Type B pancreatic cell (in vitro differentiated cells): Measurements from ENCODE around the gene RABGAP1L. TPM values are rescaled to one million over a fixed set of nuclear protein-coding genes. Genes with fewer than 3 reads are reported as not detected.
"Not testable (repeated sequence)": the region's sequence is repeated elsewhere in the genome, so short reads cannot be mapped to it uniquely, and the experiment has no call there.

ENCODE experiments used
- DNase-seq: peaks from one replicate; pipeline ENCODE4 v3.0.0; 2021; ENCODE audit warnings: mixed read lengths; ENCODE audit not compliant: unreplicated experiment; ENCODE audit errors: extremely low spot score
- H3K27ac Mint-ChIP-seq: 2 replicates; pipeline ENCODE4 v1.8.0; 2021; ENCODE audit warnings: mild to moderate bottlenecking, mixed read lengths
- H3K27me3 Mint-ChIP-seq: 2 replicates; pipeline ENCODE4 v1.8.0; 2021; ENCODE audit warnings: mixed read lengths
- H3K36me3 Mint-ChIP-seq: 2 replicates; pipeline ENCODE4 v1.8.0; 2021; ENCODE audit warnings: mixed read lengths
- H3K4me1 Mint-ChIP-seq: one replicate; pipeline ENCODE4 v1.8.0; 2021; ENCODE audit warnings: mixed read lengths; ENCODE audit not compliant: unreplicated experiment
- H3K4me3 Mint-ChIP-seq: 2 replicates; pipeline ENCODE4 v1.8.0; 2021; ENCODE audit warnings: mild to moderate bottlenecking, mixed read lengths
- H3K9me3 Mint-ChIP-seq: 2 replicates; pipeline ENCODE4 v1.8.0; 2021; ENCODE audit warnings: mixed read lengths
- CTCF ChIP-seq: fragments of 200-600 bp; sonication (generic); conservative IDR thresholded peaks from 2 replicates; pipeline ENCODE4 v1.5.0; 2021; ENCODE audit warnings: antibody characterized with exemption, mild to moderate bottlenecking
- total RNA-seq: library from RNA; stranded (reverse); gene quantifications from 2 replicates; pipeline ENCODE4 v1.2.1, GENCODE V29; 2021; ENCODE audit warnings: low replicate concordance

RABGAP1L gene
- total RNA-seq, 1 donor from 2014 or later, result 35.6 TPM

GRCh38 chr1:174704300-174704699 is 545.0 kb downstream of the RABGAP1L start:
- H3K27me3 Mint-ChIP-seq, result no peaks in the 10 kb centered on the region
- no peak overlapping the region for H3K4me3 Mint-ChIP-seq
- no peak overlapping the region for H3K27ac Mint-ChIP-seq
- H3K36me3 Mint-ChIP-seq, result no peaks in the 10 kb centered on the region
- peaks cover 4% of the 10 kb centered on the region for H3K4me1 Mint-ChIP-seq
- no peak for TF ChIP-seq CTCF
- no peak for DNase-seq
- no peaks in the 10 kb centered on the region for H3K9me3 Mint-ChIP-seq

GRCh38 chr1:174710868-174711845 is 551.8 kb downstream of the RABGAP1L start:
- no peak overlapping the region for H3K4me3 Mint-ChIP-seq
- no peaks in the 10 kb centered on the region for H3K27me3 Mint-ChIP-seq
- H3K36me3 Mint-ChIP-seq, result peaks cover 4% of the 10 kb centered on the region
- H3K4me1 Mint-ChIP-seq, result peaks cover 4% of the 10 kb centered on the region
- TF ChIP-seq CTCF, result no peak
- no peaks in the 10 kb centered on the region for H3K9me3 Mint-ChIP-seq
- DNase-seq, result no peak
- H3K27ac Mint-ChIP-seq, result no peak overlapping the region

- H3K9me3 Mint-ChIP-seq, H3K4me3 Mint-ChIP-seq, DNase-seq, H3K36me3 Mint-ChIP-seq, H3K27ac Mint-ChIP-seq, H3K27me3 Mint-ChIP-seq, H3K4me1 Mint-ChIP-seq: not testable (repeated sequence)
Measured at GRCh38 chr1:174711848-174712247, 552.5 kb downstream of the RABGAP1L start.

- peaks cover 4% of the 10 kb centered on the region for H3K4me1 Mint-ChIP-seq
- no peaks in the 10 kb centered on the region for H3K9me3 Mint-ChIP-seq
- TF ChIP-seq CTCF, result no peak
- no peak for DNase-seq
- H3K27ac Mint-ChIP-seq, result no peak overlapping the region
- H3K4me3 Mint-ChIP-seq, result no peak overlapping the region
- H3K27me3 Mint-ChIP-seq, result no peaks in the 10 kb centered on the region
- H3K36me3 Mint-ChIP-seq, result peaks cover 4% of the 10 kb centered on the region
Measured at GRCh38 chr1:174712541-174712940, 553.2 kb downstream of the RABGAP1L start.

- Mint-ChIP-seq H3K27me3 (no peaks in the 10 kb centered on the region), H3K9me3 (no peaks in the 10 kb centered on the region), H3K4me3 (no peak overlapping the region), H3K36me3 (peaks cover 4% of the 10 kb centered on the region), H3K4me1 (peaks cover 4% of the 10 kb centered on the region), H3K27ac (no peak overlapping the region)
- TF ChIP-seq CTCF, result no peak
- DNase-seq, result no peak
Measured at GRCh38 chr1:174713796-174714195, 554.5 kb downstream of the RABGAP1L start.

- TF ChIP-seq CTCF, result no peak
- no peaks in the 10 kb centered on the region for H3K4me1 Mint-ChIP-seq
- no peak overlapping the region for H3K4me3 Mint-ChIP-seq
- H3K27ac Mint-ChIP-seq, result no peak overlapping the region
- DNase-seq, result no peak
- no peaks in the 10 kb centered on the region for H3K9me3 Mint-ChIP-seq
- no peaks in the 10 kb centered on the region for H3K36me3 Mint-ChIP-seq
- H3K27me3 Mint-ChIP-seq, result no peaks in the 10 kb centered on the region
Measured at GRCh38 chr1:174719194-174719593, 559.9 kb downstream of the RABGAP1L start.
